ENCODE measurements around the gene GRK5.

Gene GRK5

GRCh38 chr10:119358567-119358966 lies 151.2 kb downstream of the GRK5 start:
- DNase-seq: no peak
- peaks cover 86% of the 10 kb centered on the region for H3K79me2 ChIP-seq (ENCODE audit: low read length)
- no peaks in the 10 kb centered on the region for H4K20me1 ChIP-seq (ENCODE audit: insufficient read depth, low read length)
- H3K36me3 ChIP-seq (replicated peaks; ENCODE audit: insufficient read depth, low read length): no peaks in the 10 kb centered on the region
- no peak overlapping the region for H3K9ac ChIP-seq (ENCODE audit: low read length)
- no peak overlapping the region for H3K27ac ChIP-seq (ENCODE audit: low read length)
- TF ChIP-seq, protein P1, sequence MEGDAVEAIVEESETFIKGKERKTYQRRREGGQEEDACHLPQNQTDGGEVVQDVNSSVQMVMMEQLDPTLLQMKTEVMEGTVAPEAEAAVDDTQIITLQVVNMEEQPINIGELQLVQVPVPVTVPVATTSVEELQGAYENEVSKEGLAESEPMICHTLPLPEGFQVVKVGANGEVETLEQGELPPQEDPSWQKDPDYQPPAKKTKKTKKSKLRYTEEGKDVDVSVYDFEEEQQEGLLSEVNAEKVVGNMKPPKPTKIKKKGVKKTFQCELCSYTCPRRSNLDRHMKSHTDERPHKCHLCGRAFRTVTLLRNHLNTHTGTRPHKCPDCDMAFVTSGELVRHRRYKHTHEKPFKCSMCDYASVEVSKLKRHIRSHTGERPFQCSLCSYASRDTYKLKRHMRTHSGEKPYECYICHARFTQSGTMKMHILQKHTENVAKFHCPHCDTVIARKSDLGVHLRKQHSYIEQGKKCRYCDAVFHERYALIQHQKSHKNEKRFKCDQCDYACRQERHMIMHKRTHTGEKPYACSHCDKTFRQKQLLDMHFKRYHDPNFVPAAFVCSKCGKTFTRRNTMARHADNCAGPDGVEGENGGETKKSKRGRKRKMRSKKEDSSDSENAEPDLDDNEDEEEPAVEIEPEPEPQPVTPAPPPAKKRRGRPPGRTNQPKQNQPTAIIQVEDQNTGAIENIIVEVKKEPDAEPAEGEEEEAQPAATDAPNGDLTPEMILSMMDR (IDR thresholded peaks at IDR 0.05; ENCODE audit: low read length): no peak
- TF ChIP-seq EZH2phosphoT487 (IDR thresholded peaks at IDR 0.05; ENCODE audit: low read length) (no peak), EZH2 (optimal IDR thresholded peaks at IDR 0.05; ENCODE audit: low read depth, low read length) (no peak)
- no peaks in the 10 kb centered on the region for H3K27me3 ChIP-seq (replicated peaks; ENCODE audit: insufficient read depth, low read length)
- H3K4me3 ChIP-seq (ENCODE audit: low read length): no peak overlapping the region
- no peak overlapping the region for H3K4me2 ChIP-seq (ENCODE audit: low read depth, low read length)
- H2AFZ ChIP-seq (ENCODE audit: low read length): no peak overlapping the region
- peaks cover 1% of the 10 kb centered on the region for H3K4me1 ChIP-seq (ENCODE audit: low read length)
- H3K9me3 ChIP-seq (replicated peaks; ENCODE audit: insufficient read depth, low read length): no peaks in the 10 kb centered on the region
- no peaks in the 10 kb centered on the region for H3F3A ChIP-seq (ENCODE audit: insufficient read depth, low read length)
- no peaks in the 10 kb centered on the region for H3K9me2 ChIP-seq (replicated peaks; ENCODE audit: insufficient read depth, low read length)

- Histone ChIP-seq H3K79me2 (ENCODE audit: low read length) (peaks cover 88% of the 10 kb centered on the region), H3K9me2 (replicated peaks; ENCODE audit: insufficient read depth, low read length) (no peaks in the 10 kb centered on the region), H3K9ac (ENCODE audit: low read length) (no peak overlapping the region), H3K4me3 (ENCODE audit: low read length) (no peak overlapping the region), H3K4me2 (ENCODE audit: low read depth, low read length) (no peak overlapping the region), H3F3A (ENCODE audit: insufficient read depth, low read length) (no peaks in the 10 kb centered on the region), H2AFZ (ENCODE audit: low read length) (no peak overlapping the region), H3K4me1 (ENCODE audit: low read length) (no peaks in the 10 kb centered on the region), H4K20me1 (ENCODE audit: insufficient read depth, low read length) (no peaks in the 10 kb centered on the region), H3K9me3 (replicated peaks; ENCODE audit: insufficient read depth, low read length) (no peaks in the 10 kb centered on the region), H3K27ac (ENCODE audit: low read length) (no peak overlapping the region), H3K36me3 (replicated peaks; ENCODE audit: insufficient read depth, low read length) (no peaks in the 10 kb centered on the region), H3K27me3 (replicated peaks; ENCODE audit: insufficient read depth, low read length) (no peaks in the 10 kb centered on the region)
- no peak for DNase-seq
- TF ChIP-seq, protein P1 (IDR thresholded peaks at IDR 0.05; ENCODE audit: low read length): no peak
- no peak for TF ChIP-seq EZH2phosphoT487 (IDR thresholded peaks at IDR 0.05; ENCODE audit: low read length)
- TF ChIP-seq EZH2 (optimal IDR thresholded peaks at IDR 0.05; ENCODE audit: low read depth, low read length): no peak
These were observed 151.7 kb downstream of the GRK5 start for GRCh38 chr10:119359025-119359424.

- Histone ChIP-seq H3K9me3 (replicated peaks; ENCODE audit: insufficient read depth, low read length) (no peaks in the 10 kb centered on the region), H3K27ac (ENCODE audit: low read length) (no peak overlapping the region), H3K36me3 (replicated peaks; ENCODE audit: insufficient read depth, low read length) (no peaks in the 10 kb centered on the region), H3K27me3 (replicated peaks; ENCODE audit: insufficient read depth, low read length) (no peaks in the 10 kb centered on the region), H3K9ac (ENCODE audit: low read length) (no peak overlapping the region), H3K4me1 (ENCODE audit: low read length) (no peaks in the 10 kb centered on the region), H3K4me2 (ENCODE audit: low read depth, low read length) (no peak overlapping the region), H3F3A (ENCODE audit: insufficient read depth, low read length) (no peaks in the 10 kb centered on the region), H3K9me2 (replicated peaks; ENCODE audit: insufficient read depth, low read length) (no peaks in the 10 kb centered on the region), H3K4me3 (ENCODE audit: low read length) (no peak overlapping the region), H2AFZ (ENCODE audit: low read length) (no peak overlapping the region), H3K79me2 (ENCODE audit: low read length) (peaks cover 85% of the 10 kb centered on the region), H4K20me1 (ENCODE audit: insufficient read depth, low read length) (no peaks in the 10 kb centered on the region)
- no peak for TF ChIP-seq EZH2 (optimal IDR thresholded peaks at IDR 0.05; ENCODE audit: low read depth, low read length)
- TF ChIP-seq, protein P1 (IDR thresholded peaks at IDR 0.05; ENCODE audit: low read length): no peak
- TF ChIP-seq EZH2phosphoT487 (IDR thresholded peaks at IDR 0.05; ENCODE audit: low read length): no peak
- no peak for DNase-seq
These were observed 153.0 kb downstream of the GRK5 start for GRCh38 chr10:119360181-119360921.

Data from MM.1S (cell line).